ENCODE measurements around the gene CD83. TPM values are rescaled to one million over a fixed set of nuclear protein-coding genes. Genes with fewer than 3 reads are reported as not detected.

Gene CD83
- total and polyA plus RNA-seq, 2 donors (not counting 1 experiment from before 2014, with no cell fraction given) = 320 to 332 TPM

DNA sequence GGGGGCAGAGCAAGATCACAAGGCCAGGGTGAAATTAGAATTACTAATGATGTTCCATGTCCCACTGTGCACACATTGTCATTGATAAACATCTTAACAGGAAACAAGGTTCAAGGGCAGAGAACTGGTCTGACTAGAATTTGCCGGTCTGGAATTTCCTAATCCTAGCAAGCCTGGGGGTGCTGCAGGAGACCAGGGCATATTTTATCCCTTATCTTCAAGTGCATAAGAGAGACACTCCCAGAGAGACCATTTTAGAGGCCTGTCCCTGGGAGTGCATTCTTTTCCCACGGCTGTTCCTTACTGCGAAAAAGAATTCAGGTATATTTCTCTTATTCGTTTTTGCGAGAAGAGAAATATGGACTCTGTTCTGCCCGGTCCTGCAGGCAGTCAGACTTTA lies 41.5 kb downstream of the CD83 start:
- H3K79me2 ChIP-seq (ENCODE audit: control insufficient read depth, insufficient read depth, low read length) = peaks cover 27% of the 10 kb centered on the region
- H3K27ac ChIP-seq (ENCODE audit: low read length in 2 of 2) = no peak overlapping the region
- DNase-seq = no peak
- POLR2A ChIA-PET = no interaction called here
- Mint-ChIP-seq H3K27me3 (no peaks in the 10 kb centered on the region), H3K4me1 (peaks cover 2% of the 10 kb centered on the region), H3K4me3 (no peak overlapping the region), H3K27ac (no peak overlapping the region), H3K9me3 (ENCODE audit: insufficient read depth) (peaks cover 9% of the 10 kb centered on the region)
- no peaks in the 10 kb centered on the region for H3K36me3 ChIP-seq (replicated peaks in 1 of 2; ENCODE audit: control extremely low read depth in 1 of 2, control insufficient read depth in 1 of 2, extremely low read depth in 1 of 2, insufficient read depth in 2 of 2, low read length in 1 of 2)
- H4K20me1 ChIP-seq (ENCODE audit: control insufficient read depth, insufficient read depth, low read length, poor library complexity, severe bottlenecking) = peaks cover 9% of the 10 kb centered on the region
- WGBS (ENCODE audit: insufficient coverage) = 100% methylated on average over 6 of the region's 6 CpGs
- H3K9ac ChIP-seq (ENCODE audit: low read length) = no peak overlapping the region
- no peak overlapping the region for H2AFZ ChIP-seq (ENCODE audit: insufficient read depth, low read depth, low read length, poor library complexity, severe bottlenecking)
- H3K27me3 ChIP-seq (replicated peaks in 1 of 4; ENCODE audit: control extremely low read depth in 1 of 4, control insufficient read depth in 3 of 4, insufficient read depth in 4 of 4, low read length in 3 of 4) = no peaks in the 10 kb centered on the region
- TF ChIP-seq, protein P1, sequence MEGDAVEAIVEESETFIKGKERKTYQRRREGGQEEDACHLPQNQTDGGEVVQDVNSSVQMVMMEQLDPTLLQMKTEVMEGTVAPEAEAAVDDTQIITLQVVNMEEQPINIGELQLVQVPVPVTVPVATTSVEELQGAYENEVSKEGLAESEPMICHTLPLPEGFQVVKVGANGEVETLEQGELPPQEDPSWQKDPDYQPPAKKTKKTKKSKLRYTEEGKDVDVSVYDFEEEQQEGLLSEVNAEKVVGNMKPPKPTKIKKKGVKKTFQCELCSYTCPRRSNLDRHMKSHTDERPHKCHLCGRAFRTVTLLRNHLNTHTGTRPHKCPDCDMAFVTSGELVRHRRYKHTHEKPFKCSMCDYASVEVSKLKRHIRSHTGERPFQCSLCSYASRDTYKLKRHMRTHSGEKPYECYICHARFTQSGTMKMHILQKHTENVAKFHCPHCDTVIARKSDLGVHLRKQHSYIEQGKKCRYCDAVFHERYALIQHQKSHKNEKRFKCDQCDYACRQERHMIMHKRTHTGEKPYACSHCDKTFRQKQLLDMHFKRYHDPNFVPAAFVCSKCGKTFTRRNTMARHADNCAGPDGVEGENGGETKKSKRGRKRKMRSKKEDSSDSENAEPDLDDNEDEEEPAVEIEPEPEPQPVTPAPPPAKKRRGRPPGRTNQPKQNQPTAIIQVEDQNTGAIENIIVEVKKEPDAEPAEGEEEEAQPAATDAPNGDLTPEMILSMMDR (IDR thresholded peaks at IDR 0.05) = no peak
- no peak for TF ChIP-seq EZH2 (IDR thresholded peaks at IDR 0.05; ENCODE audit: borderline replicate concordance, insufficient read depth, low read depth, low read length, poor library complexity, severe bottlenecking)
- ATAC-seq (ENCODE audit: low read depth) = no peak
- peaks cover 0 to 5% (median 0%) of the 10 kb centered on the region in 3 donors for H3K9me3 ChIP-seq (ENCODE audit: control extremely low read depth in 1 of 3, control insufficient read depth in 2 of 3, insufficient read depth in 1 of 3, low read length in 2 of 3)
- no peak overlapping the region for H3K4me2 ChIP-seq (replicated peaks; ENCODE audit: low read depth, low read length, poor library complexity, severe bottlenecking)
- intact Hi-C loops (cut with micrococcal nuclease) = no loop called here
- CTCF ChIA-PET = interaction anchor here (1.0 to 1.5 kb wide), 3 partner anchors 14 to 92 kb away, joined by 3 to 5 read pairs (median 3); no protein-coding TSS in a partner anchor
- no peak overlapping the region for H3K4me3 ChIP-seq (ENCODE audit: control extremely low read depth in 1 of 5, extremely low read depth in 1 of 5, insufficient read depth in 1 of 5, low read depth in 2 of 5, low read length in 4 of 5)
- no peaks in the 10 kb centered on the region for H3K4me1 ChIP-seq (ENCODE audit: control insufficient read depth in 2 of 2, insufficient read depth in 2 of 2, low read length in 2 of 2)

DNA sequence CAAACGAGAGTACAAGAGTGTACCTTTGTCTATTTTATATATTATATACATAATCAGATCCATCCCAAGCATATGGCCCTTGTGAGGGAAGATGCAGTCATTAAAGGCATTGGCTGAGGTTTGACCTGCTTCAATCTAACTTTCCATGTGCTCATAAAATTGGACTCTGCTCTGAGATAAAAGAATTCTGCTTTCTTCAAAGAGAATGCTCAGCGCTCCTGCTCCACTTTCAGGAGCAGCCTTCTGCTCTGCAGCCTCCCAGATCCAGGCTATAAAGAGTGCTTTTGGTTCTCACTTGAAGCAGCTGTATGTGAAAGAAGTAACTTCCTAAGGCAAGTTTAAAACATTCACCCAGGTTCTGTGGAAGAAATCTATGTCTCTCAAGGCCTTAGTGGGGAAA lies 45.3 kb downstream of the CD83 start:
- ChIA-PET POLR2A (no interaction called here), CTCF (no interaction called here)
- H3K4me1 Mint-ChIP-seq = no peaks in the 10 kb centered on the region
- intact Hi-C loops (cut with micrococcal nuclease) = no loop called here
- Histone ChIP-seq H3K4me2 (replicated peaks; ENCODE audit: low read depth, low read length, poor library complexity, severe bottlenecking) (no peak overlapping the region), H3K4me3 (ENCODE audit: control extremely low read depth in 1 of 5, extremely low read depth in 1 of 5, insufficient read depth in 1 of 5, low read depth in 2 of 5, low read length in 4 of 5) (no peak overlapping the region), H4K20me1 (ENCODE audit: control insufficient read depth, insufficient read depth, low read length, poor library complexity, severe bottlenecking) (peaks cover 9% of the 10 kb centered on the region), H3K4me1 (ENCODE audit: control insufficient read depth in 2 of 2, insufficient read depth in 2 of 2, low read length in 2 of 2) (no peaks in the 10 kb centered on the region), H3K27me3 (replicated peaks in 1 of 4; ENCODE audit: control extremely low read depth in 1 of 4, control insufficient read depth in 3 of 4, insufficient read depth in 4 of 4, low read length in 3 of 4) (no peaks in the 10 kb centered on the region), H3K9me3 (ENCODE audit: control extremely low read depth in 1 of 3, control insufficient read depth in 2 of 3, insufficient read depth in 1 of 3, low read length in 2 of 3) (peaks cover 0 to 5% (median 2%) of the 10 kb centered on the region in 3 donors), H3K9ac (ENCODE audit: low read length) (no peak overlapping the region), H3K27ac (ENCODE audit: low read length in 2 of 2) (no peak overlapping the region), H3K36me3 (replicated peaks in 1 of 2; ENCODE audit: control extremely low read depth in 1 of 2, control insufficient read depth in 1 of 2, extremely low read depth in 1 of 2, insufficient read depth in 2 of 2, low read length in 1 of 2) (peaks cover 0 to 3% of the 10 kb centered on the region in 2 experiments), H2AFZ (ENCODE audit: insufficient read depth, low read depth, low read length, poor library complexity, severe bottlenecking) (no peak overlapping the region), H3K79me2 (ENCODE audit: control insufficient read depth, insufficient read depth, low read length) (peaks cover 19% of the 10 kb centered on the region)
- H3K4me3 Mint-ChIP-seq = no peak overlapping the region
- no peak for ATAC-seq (ENCODE audit: low read depth)
- TF ChIP-seq, protein P1 (IDR thresholded peaks at IDR 0.05) = no peak
- no peak for TF ChIP-seq EZH2 (IDR thresholded peaks at IDR 0.05; ENCODE audit: borderline replicate concordance, insufficient read depth, low read depth, low read length, poor library complexity, severe bottlenecking)
- no peak for DNase-seq
- WGBS (ENCODE audit: insufficient coverage) = 100% methylated on average over 1 of the region's 2 CpGs
- H3K27me3 Mint-ChIP-seq = no peaks in the 10 kb centered on the region
- peaks cover 12% of the 10 kb centered on the region for H3K9me3 Mint-ChIP-seq (ENCODE audit: insufficient read depth)
- no peak overlapping the region for H3K27ac Mint-ChIP-seq

Data from B cell (primary cell).